Natural killer cell (primary cell): ENCODE results near the gene VMAC. TPM values are rescaled to one million over a fixed set of nuclear protein-coding genes. Genes with fewer than 3 reads are reported as not detected.

Source experiments
- ATAC-seq, 3 donors: fragments of 150-1000 bp in 2 of 3; fragments of 200-7000 bp in 1 of 3; cut with Tn5 transposase; 1 replicate in 1 of 3; 2 replicates in 2 of 3; pipeline ENCODE4 v1.10.0; 2021; ENCODE audit warnings: mild to moderate bottlenecking in 2 of 3, moderate library complexity in 2 of 3
- DNase-seq, 2 donors: peaks; one replicate each; pipeline versions ENCODE4 v3.0.0 to v3.0.0-alpha.2; 2013 to 2021; ENCODE audit warnings: mixed read lengths in 1 of 2
- H3K27ac ChIP-seq: one replicate; pipeline ENCODE4 v1.5.1; 2013; ENCODE audit warnings: mild to moderate bottlenecking, low read length
- H3K27me3 ChIP-seq: one replicate; pipeline ENCODE4 v1.6.1; 2013; ENCODE audit warnings: low read length; ENCODE audit not compliant: control insufficient read depth, insufficient read depth
- H3K36me3 ChIP-seq: one replicate; pipeline ENCODE4 v1.6.1; 2013; ENCODE audit warnings: low read length; ENCODE audit not compliant: control insufficient read depth, insufficient read depth
- H3K4me1 ChIP-seq: one replicate; pipeline ENCODE4 v1.6.1; 2013; ENCODE audit warnings: low read length; ENCODE audit not compliant: control insufficient read depth, insufficient read depth
- H3K4me3 ChIP-seq: one replicate; pipeline ENCODE4 v1.5.1; 2013; ENCODE audit warnings: low read length
- H3K9me3 ChIP-seq: one replicate; pipeline ENCODE4 v1.6.1; 2013; ENCODE audit warnings: low read length; ENCODE audit not compliant: control insufficient read depth, insufficient read depth
- H3K27ac Mint-ChIP-seq, 2 donors: one replicate each; pipeline ENCODE4 v1.8.0; 2022; ENCODE audit warnings: mild to moderate bottlenecking in 2 of 2, mixed read lengths in 2 of 2, moderate library complexity in 1 of 2
- H3K27me3 Mint-ChIP-seq, 2 donors: one replicate each; pipeline ENCODE4 v1.8.0; 2022; ENCODE audit warnings: low read depth in 2 of 2, mixed read lengths in 2 of 2
- H3K36me3 Mint-ChIP-seq: one replicate; pipeline ENCODE4 v1.8.0; 2022; ENCODE audit warnings: mixed read lengths
- H3K4me1 Mint-ChIP-seq, 2 donors: one replicate each; pipeline ENCODE4 v1.8.0; 2022; ENCODE audit warnings: mixed read lengths in 2 of 2
- H3K4me3 Mint-ChIP-seq: one replicate; pipeline ENCODE4 v1.8.0; 2022; ENCODE audit warnings: mild to moderate bottlenecking, moderate library complexity, mixed read lengths
- H3K9me3 Mint-ChIP-seq, 2 donors: one replicate each; pipeline ENCODE4 v1.8.0; 2022; ENCODE audit warnings: mixed read lengths in 2 of 2
- CTCF ChIP-seq: fragments of 200-600 bp; IDR thresholded peaks from one replicate; pipeline ENCODE4 v1.8.0; 2022; ENCODE audit warnings: antibody characterized with exemption
- WGBS: methylation state at CpG from one replicate; pipeline ENCODE4 v1.1.7; 2013; ENCODE audit warnings: missing lambda C conversion rate; ENCODE audit not compliant: insufficient coverage; 5-methylcytosine and 5-hydroxymethylcytosine counted together
- intact Hi-C: fragments of 100-400 bp; cut with micrococcal nuclease; formaldehyde crosslinking; loops from one replicate; pipeline ENCODE4 v1.14.2; 2022
- total RNA-seq, 4 donors: library from RNA; stranded (reverse); fragments of 120-200 nt in 1 of 4; gene quantifications; one replicate each; pipeline versions ENCODE4 v1.2.3 to v1.2.4, GENCODE V29; 2013 to 2022

The VMAC gene
- total RNA-seq, 3 donors from 2014 or later (not counting 1 experiment from before 2014, with no cell fraction given) = 21.1 to 26.3 (median 24.2) TPM

- H3K4me3 Mint-ChIP-seq = peak overlapping the region; percentile 73
- no peaks in the 10 kb centered on the region for H3K27me3 Mint-ChIP-seq
- ATAC-seq (peak in 1 of 3 donors; percentile 34), DNase-seq (no peak)
- no peak overlapping the region for H3K4me3 ChIP-seq
- 77% methylated on average over 9 of the region's 9 CpGs for WGBS
- H3K27ac Mint-ChIP-seq = peak overlapping the region; percentile 83 to 87
- H3K36me3 ChIP-seq = no peaks in the 10 kb centered on the region
- no peak for TF ChIP-seq CTCF
- intact Hi-C loops = no loop called here
- no peaks in the 10 kb centered on the region for H3K27me3 ChIP-seq
- H3K4me1 Mint-ChIP-seq = peaks cover 19 to 23% of the 10 kb centered on the region in 2 donors
- no peaks in the 10 kb centered on the region for H3K36me3 Mint-ChIP-seq
- no peaks in the 10 kb centered on the region for H3K9me3 ChIP-seq
- no peak overlapping the region for H3K27ac ChIP-seq
- H3K4me1 ChIP-seq = peaks cover 24% of the 10 kb centered on the region
- H3K9me3 Mint-ChIP-seq = no peaks in the 10 kb centered on the region
Measured at GRCh38 chr19:5864013-5864720, 40.5 kb upstream of the VMAC start.

- WGBS = 71% methylated on average over 14 of the region's 14 CpGs
- no peaks in the 10 kb centered on the region for H3K27me3 Mint-ChIP-seq
- no peak overlapping the region for H3K4me3 ChIP-seq
- peaks cover 19 to 23% of the 10 kb centered on the region in 2 donors for H3K4me1 Mint-ChIP-seq
- H3K27me3 ChIP-seq = no peaks in the 10 kb centered on the region
- H3K9me3 Mint-ChIP-seq = no peaks in the 10 kb centered on the region
- DNase-seq (peak in 1 of 2 donors; percentile 36), ATAC-seq (peak; percentile 38 to 59 (median 46))
- H3K9me3 ChIP-seq = no peaks in the 10 kb centered on the region
- TF ChIP-seq CTCF = no peak
- H3K36me3 ChIP-seq = no peaks in the 10 kb centered on the region
- intact Hi-C loops = no loop called here
- peaks cover 24% of the 10 kb centered on the region for H3K4me1 ChIP-seq
- peak overlapping the region; percentile 83 to 87 for H3K27ac Mint-ChIP-seq
- H3K27ac ChIP-seq = peak overlapping the region; percentile 55
- peak overlapping the region; percentile 73 for H3K4me3 Mint-ChIP-seq
- H3K36me3 Mint-ChIP-seq = no peaks in the 10 kb centered on the region
Measured at GRCh38 chr19:5864725-5865486, 39.8 kb upstream of the VMAC start.

- DNase-seq (peak in 1 of 2 donors; percentile 31), ATAC-seq (peak; percentile 75 to 88 (median 82))
- no peaks in the 10 kb centered on the region for H3K27me3 Mint-ChIP-seq
- peaks cover 19 to 23% of the 10 kb centered on the region in 2 donors for H3K4me1 Mint-ChIP-seq
- TF ChIP-seq CTCF = no peak
- no peaks in the 10 kb centered on the region for H3K36me3 ChIP-seq
- H3K27ac Mint-ChIP-seq = peak overlapping the region; percentile 83 to 87
- H3K27ac ChIP-seq = peak overlapping the region; percentile 55
- H3K36me3 Mint-ChIP-seq = no peaks in the 10 kb centered on the region
- WGBS = 66% methylated on average over 11 of the region's 11 CpGs
- peak overlapping the region; percentile 71 for H3K4me3 Mint-ChIP-seq
- H3K4me1 ChIP-seq = peaks cover 24% of the 10 kb centered on the region
- no peaks in the 10 kb centered on the region for H3K9me3 Mint-ChIP-seq
- H3K4me3 ChIP-seq = no peak overlapping the region
- H3K9me3 ChIP-seq = no peaks in the 10 kb centered on the region
- intact Hi-C loops = no loop called here
- no peaks in the 10 kb centered on the region for H3K27me3 ChIP-seq
Measured at GRCh38 chr19:5865772-5866171, 38.9 kb upstream of the VMAC start.
